ENCODE measurements around the gene GARRE1.

Gene GARRE1

DNA sequence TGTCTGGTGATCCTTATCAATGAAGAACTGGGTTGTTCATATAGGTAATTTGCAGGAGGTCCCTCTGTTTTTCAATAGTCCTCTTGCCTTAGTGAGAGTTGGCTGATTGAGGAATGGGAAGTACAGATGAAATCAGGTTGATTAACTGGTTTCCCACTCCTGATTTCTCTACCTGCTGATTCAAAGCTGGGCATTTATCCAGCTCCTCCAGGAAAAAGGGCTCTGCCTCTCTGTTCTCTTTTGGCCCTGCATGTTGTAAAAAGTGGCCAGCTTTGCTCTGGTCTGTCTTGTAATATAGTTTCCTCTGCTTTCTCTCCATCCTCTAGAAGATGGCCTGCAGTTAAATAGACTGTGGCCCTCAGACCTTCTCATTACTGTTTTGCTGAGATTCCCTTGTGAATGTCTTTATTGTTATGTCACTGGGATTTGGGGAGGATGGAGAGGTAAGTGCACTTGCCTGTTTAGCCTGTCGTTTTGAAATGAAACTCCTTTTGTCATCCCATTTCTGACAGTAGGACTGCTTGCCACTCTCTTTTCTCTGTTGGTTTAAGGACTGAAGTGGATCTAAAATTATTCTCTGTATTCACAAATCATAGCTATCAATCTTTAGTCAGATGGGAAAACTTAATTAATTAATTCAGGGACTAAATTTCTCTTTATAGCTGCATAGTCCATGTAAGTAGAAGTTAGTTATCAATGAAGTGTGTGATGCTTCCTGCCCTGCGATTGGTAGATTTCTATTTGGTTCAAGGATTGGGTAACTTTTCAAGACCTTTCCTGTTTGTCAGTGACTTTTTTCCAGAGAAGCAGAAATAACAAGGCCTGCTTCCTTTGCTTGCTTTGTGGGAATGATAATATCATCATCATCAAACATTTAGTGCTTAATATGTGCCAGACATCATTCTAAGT is 28.5 kb downstream of the GARRE1 start:
- no peak overlapping the region for H3K9ac ChIP-seq (ENCODE audit: low read length)
- H3K79me2 ChIP-seq (ENCODE audit: low read length): no peaks in the 10 kb centered on the region
- no peak overlapping the region for H3K27ac ChIP-seq (ENCODE audit: low read length)
- TF ChIP-seq EZH2 (optimal IDR thresholded peaks at IDR 0.05; ENCODE audit: low read depth, low read length) (no peak), EZH2phosphoT487 (IDR thresholded peaks at IDR 0.05; ENCODE audit: low read length) (no peak)
- TF ChIP-seq, protein P1, sequence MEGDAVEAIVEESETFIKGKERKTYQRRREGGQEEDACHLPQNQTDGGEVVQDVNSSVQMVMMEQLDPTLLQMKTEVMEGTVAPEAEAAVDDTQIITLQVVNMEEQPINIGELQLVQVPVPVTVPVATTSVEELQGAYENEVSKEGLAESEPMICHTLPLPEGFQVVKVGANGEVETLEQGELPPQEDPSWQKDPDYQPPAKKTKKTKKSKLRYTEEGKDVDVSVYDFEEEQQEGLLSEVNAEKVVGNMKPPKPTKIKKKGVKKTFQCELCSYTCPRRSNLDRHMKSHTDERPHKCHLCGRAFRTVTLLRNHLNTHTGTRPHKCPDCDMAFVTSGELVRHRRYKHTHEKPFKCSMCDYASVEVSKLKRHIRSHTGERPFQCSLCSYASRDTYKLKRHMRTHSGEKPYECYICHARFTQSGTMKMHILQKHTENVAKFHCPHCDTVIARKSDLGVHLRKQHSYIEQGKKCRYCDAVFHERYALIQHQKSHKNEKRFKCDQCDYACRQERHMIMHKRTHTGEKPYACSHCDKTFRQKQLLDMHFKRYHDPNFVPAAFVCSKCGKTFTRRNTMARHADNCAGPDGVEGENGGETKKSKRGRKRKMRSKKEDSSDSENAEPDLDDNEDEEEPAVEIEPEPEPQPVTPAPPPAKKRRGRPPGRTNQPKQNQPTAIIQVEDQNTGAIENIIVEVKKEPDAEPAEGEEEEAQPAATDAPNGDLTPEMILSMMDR (IDR thresholded peaks at IDR 0.05; ENCODE audit: low read length): no peak
- H3K9me2 ChIP-seq (replicated peaks; ENCODE audit: insufficient read depth, low read length): no peaks in the 10 kb centered on the region
- no peak overlapping the region for H2AFZ ChIP-seq (ENCODE audit: low read length)
- H3K27me3 ChIP-seq (replicated peaks; ENCODE audit: insufficient read depth, low read length): no peaks in the 10 kb centered on the region
- H3K4me2 ChIP-seq (ENCODE audit: low read depth, low read length): no peak overlapping the region
- no peaks in the 10 kb centered on the region for H3K4me1 ChIP-seq (ENCODE audit: low read length)
- no peak overlapping the region for H3K4me3 ChIP-seq (ENCODE audit: low read length)
- no peaks in the 10 kb centered on the region for H3F3A ChIP-seq (ENCODE audit: insufficient read depth, low read length)
- DNase-seq: no peak
- no peaks in the 10 kb centered on the region for H3K9me3 ChIP-seq (replicated peaks; ENCODE audit: insufficient read depth, low read length)
- no peaks in the 10 kb centered on the region for H3K36me3 ChIP-seq (replicated peaks; ENCODE audit: insufficient read depth, low read length)
- H4K20me1 ChIP-seq (ENCODE audit: insufficient read depth, low read length): no peaks in the 10 kb centered on the region

DNA sequence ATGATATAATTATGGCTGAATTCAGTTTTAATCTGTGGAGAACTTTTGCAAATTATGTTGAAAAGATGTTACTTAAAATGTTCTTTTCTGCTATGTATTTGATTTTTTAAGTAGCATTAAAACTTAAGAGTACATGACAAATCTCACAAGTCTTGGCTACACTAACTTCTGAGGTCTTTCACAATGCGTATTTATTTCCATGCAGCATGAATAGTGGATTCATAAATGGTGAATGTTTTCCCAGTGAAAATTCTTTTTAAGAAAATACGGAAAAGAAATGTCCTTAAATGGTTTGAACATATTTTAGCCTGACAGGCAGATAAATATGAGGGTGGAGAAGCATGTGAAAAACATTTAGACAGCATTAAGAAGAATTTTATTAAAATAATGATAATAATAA is 30.2 kb downstream of the GARRE1 start:
- H3K9me3 ChIP-seq (replicated peaks; ENCODE audit: insufficient read depth, low read length): no peaks in the 10 kb centered on the region
- H3K36me3 ChIP-seq (replicated peaks; ENCODE audit: insufficient read depth, low read length): no peaks in the 10 kb centered on the region
- H4K20me1 ChIP-seq (ENCODE audit: insufficient read depth, low read length): no peaks in the 10 kb centered on the region
- no peaks in the 10 kb centered on the region for H3K4me1 ChIP-seq (ENCODE audit: low read length)
- H3K9ac ChIP-seq (ENCODE audit: low read length): no peak overlapping the region
- no peaks in the 10 kb centered on the region for H3K79me2 ChIP-seq (ENCODE audit: low read length)
- H3K27me3 ChIP-seq (replicated peaks; ENCODE audit: insufficient read depth, low read length): no peaks in the 10 kb centered on the region
- TF ChIP-seq EZH2 (optimal IDR thresholded peaks at IDR 0.05; ENCODE audit: low read depth, low read length) (no peak), EZH2phosphoT487 (IDR thresholded peaks at IDR 0.05; ENCODE audit: low read length) (no peak)
- TF ChIP-seq, protein P1 (IDR thresholded peaks at IDR 0.05; ENCODE audit: low read length): no peak
- no peak overlapping the region for H3K27ac ChIP-seq (ENCODE audit: low read length)
- H3K9me2 ChIP-seq (replicated peaks; ENCODE audit: insufficient read depth, low read length): no peaks in the 10 kb centered on the region
- no peak overlapping the region for H3K4me2 ChIP-seq (ENCODE audit: low read depth, low read length)
- DNase-seq: no peak
- no peaks in the 10 kb centered on the region for H3F3A ChIP-seq (ENCODE audit: insufficient read depth, low read length)
- no peak overlapping the region for H2AFZ ChIP-seq (ENCODE audit: low read length)
- H3K4me3 ChIP-seq (ENCODE audit: low read length): no peak overlapping the region

DNA sequence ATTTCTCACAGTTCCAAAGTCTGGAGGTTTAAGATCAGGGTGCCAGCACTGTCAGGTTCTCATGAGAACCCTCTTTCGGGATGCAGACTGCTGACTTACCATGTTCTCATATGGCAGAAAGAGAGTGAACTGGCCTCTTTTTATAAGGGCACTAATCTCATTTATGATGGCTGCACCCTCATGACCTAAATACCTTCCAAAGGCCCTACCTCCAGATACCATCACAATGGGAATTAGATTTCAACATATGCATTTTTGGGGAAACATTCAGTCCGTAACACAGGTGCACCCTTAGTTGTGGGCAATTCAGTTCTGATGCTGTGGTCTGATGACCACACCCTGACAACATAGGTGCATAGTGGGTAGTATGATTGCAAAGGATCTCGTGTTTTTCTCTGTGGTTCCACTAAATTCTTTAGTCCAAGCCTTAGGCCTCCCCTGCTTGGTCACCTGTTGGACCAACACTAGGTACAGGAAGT is 33.3 kb downstream of the GARRE1 start:
- Histone ChIP-seq H3K9ac (ENCODE audit: low read length) (no peak overlapping the region), H3K27me3 (replicated peaks; ENCODE audit: insufficient read depth, low read length) (no peaks in the 10 kb centered on the region), H3K9me3 (replicated peaks; ENCODE audit: insufficient read depth, low read length) (no peaks in the 10 kb centered on the region), H3K4me1 (ENCODE audit: low read length) (no peaks in the 10 kb centered on the region), H3K79me2 (ENCODE audit: low read length) (no peaks in the 10 kb centered on the region), H3K4me2 (ENCODE audit: low read depth, low read length) (no peak overlapping the region), H2AFZ (ENCODE audit: low read length) (no peak overlapping the region), H3K4me3 (ENCODE audit: low read length) (no peak overlapping the region), H3K9me2 (replicated peaks; ENCODE audit: insufficient read depth, low read length) (no peaks in the 10 kb centered on the region), H3K36me3 (replicated peaks; ENCODE audit: insufficient read depth, low read length) (no peaks in the 10 kb centered on the region), H4K20me1 (ENCODE audit: insufficient read depth, low read length) (no peaks in the 10 kb centered on the region), H3K27ac (ENCODE audit: low read length) (no peak overlapping the region), H3F3A (ENCODE audit: insufficient read depth, low read length) (no peaks in the 10 kb centered on the region)
- TF ChIP-seq EZH2phosphoT487 (IDR thresholded peaks at IDR 0.05; ENCODE audit: low read length): no peak
- TF ChIP-seq EZH2 (optimal IDR thresholded peaks at IDR 0.05; ENCODE audit: low read depth, low read length): no peak
- TF ChIP-seq, protein P1 (IDR thresholded peaks at IDR 0.05; ENCODE audit: low read length): no peak
- no peak for DNase-seq

Data from MM.1S (cell line).